ENCODE data around the gene LEMD3.

Gene LEMD3

GRCh38 chr12:65208964-65209654, 39.7 kb downstream of the LEMD3 start:
- DNase-seq: no peak

- no peak for DNase-seq
Observed at GRCh38 chr12:65209655-65210043, 40.3 kb downstream of the LEMD3 start.

GRCh38 chr12:65217086-65217485, 47.7 kb downstream of the LEMD3 start:
- no peak for DNase-seq

GRCh38 chr12:65220761-65221160, 51.4 kb downstream of the LEMD3 start:
- DNase-seq: no peak

GRCh38 chr12:65229441-65229840, 60.1 kb downstream of the LEMD3 start:
- no peak for DNase-seq

- no peak for DNase-seq
Observed at GRCh38 chr12:65232476-65233077, 63.2 kb downstream of the LEMD3 start.

GRCh38 chr12:65237153-65237552, 67.8 kb downstream of the LEMD3 start:
- no peak for DNase-seq

- no peak for DNase-seq
Observed at GRCh38 chr12:65238609-65239008, 69.2 kb downstream of the LEMD3 start.

- DNase-seq: no peak
Observed at GRCh38 chr12:65248656-65249633, 79.6 kb downstream of the LEMD3 start.

- DNase-seq: no peak
Observed at GRCh38 chr12:65252515-65252914, 83.1 kb downstream of the LEMD3 start.

- DNase-seq: no peak
Observed at GRCh38 chr12:65257986-65258385, 88.6 kb downstream of the LEMD3 start.

- no peak for DNase-seq
Observed at GRCh38 chr12:65259501-65259900, 90.1 kb downstream of the LEMD3 start.

- DNase-seq: no peak
Observed at GRCh38 chr12:65263777-65264176, 94.4 kb downstream of the LEMD3 start.

- no peak for DNase-seq
Observed at GRCh38 chr12:65266408-65266807, 97.0 kb downstream of the LEMD3 start.

- DNase-seq: no peak
Observed at GRCh38 chr12:65269603-65270002, 100.2 kb downstream of the LEMD3 start.

GRCh38 chr12:65274602-65275272, 105.4 kb downstream of the LEMD3 start:
- DNase-seq: no peak

GRCh38 chr12:65275627-65276026, 106.2 kb downstream of the LEMD3 start:
- DNase-seq: no peak

- no peak for DNase-seq
Observed at GRCh38 chr12:65276916-65277530, 107.6 kb downstream of the LEMD3 start.

- DNase-seq: no peak
Observed at GRCh38 chr12:65277994-65278575, 108.7 kb downstream of the LEMD3 start.

GRCh38 chr12:65278576-65279368, 109.4 kb downstream of the LEMD3 start, which contains the start of gene MSRB3:
TSS of gene MSRB3 (plus strand) at chr12:65278683. CDS start at chr12:65308580, 29,897 bp downstream.
- DNase-seq: no peak
